HG03460 (cell line): ENCODE results near the gene NRXN3.

ENCODE experiments used
- ATAC-seq: cut with Tn5 transposase; IDR thresholded peaks from one replicate; pipeline ENCODE4 v1.9.1; 2021; ENCODE audit not compliant: unreplicated experiment

The NRXN3 gene

DNA sequence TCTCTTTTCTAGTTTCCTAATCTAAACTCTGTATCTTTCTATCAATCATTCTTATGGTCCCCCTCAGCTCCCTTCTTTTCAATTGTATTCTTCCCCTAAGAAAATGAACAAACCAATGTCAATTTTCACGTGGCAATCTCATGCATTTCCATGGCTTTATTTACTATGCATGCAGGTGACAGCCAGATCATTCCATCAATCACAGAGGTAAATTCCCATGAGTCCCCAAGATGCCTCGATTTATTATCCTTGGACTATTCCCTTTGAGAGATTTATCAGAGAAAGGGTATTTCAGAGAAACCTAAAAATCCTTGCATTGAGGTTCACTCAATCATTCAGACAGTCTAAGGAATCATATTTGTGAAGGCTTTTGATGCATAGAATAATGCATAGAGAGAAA, 1739.9 kb downstream of the NRXN3 start:
- no peak for ATAC-seq

GRCh38 chr14:79911744-79912143, 1741.6 kb downstream of the NRXN3 start:
- ATAC-seq = no peak

DNA sequence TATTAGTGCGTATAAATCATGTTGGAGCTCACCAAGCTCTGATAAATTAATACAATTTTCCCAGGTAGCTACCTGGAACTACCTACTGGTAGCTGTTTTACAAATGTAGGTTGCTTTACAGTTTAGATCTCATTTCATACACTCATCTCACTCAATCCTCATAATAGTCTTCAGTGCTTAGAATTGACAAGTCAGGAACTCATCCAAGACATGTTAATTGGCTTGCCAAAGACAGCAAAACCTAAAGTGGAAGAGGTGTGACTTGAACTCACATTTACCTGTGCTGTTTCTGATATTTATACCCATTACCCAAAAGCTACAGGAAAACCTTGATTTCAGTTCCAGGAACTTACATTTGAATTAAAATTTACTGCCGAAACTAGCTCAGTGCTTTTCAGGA, 1744.4 kb downstream of the NRXN3 start:
- no peak for ATAC-seq

DNA sequence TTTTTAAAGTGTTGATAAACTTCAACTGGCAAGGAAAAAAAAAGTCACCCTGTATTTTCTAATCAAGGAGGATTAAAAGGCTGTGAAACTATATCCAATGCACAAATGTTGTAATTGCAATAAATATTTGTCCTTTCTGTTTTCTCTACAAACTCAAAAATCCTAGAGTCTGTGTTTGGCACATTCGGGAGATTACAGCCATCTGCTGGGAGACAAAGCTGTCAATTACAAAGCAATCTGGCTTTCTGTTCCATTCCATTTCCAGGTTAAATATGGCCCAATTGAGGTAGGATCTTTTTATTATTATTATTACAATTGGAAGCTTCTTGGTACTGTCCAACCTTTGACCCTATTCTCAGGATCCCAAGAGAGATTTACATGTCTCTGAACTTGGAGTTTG, 1745.2 kb downstream of the NRXN3 start:
- ATAC-seq = no peak

- no peak for ATAC-seq
Measured at GRCh38 chr14:79916281-79916680, 1746.1 kb downstream of the NRXN3 start.

DNA sequence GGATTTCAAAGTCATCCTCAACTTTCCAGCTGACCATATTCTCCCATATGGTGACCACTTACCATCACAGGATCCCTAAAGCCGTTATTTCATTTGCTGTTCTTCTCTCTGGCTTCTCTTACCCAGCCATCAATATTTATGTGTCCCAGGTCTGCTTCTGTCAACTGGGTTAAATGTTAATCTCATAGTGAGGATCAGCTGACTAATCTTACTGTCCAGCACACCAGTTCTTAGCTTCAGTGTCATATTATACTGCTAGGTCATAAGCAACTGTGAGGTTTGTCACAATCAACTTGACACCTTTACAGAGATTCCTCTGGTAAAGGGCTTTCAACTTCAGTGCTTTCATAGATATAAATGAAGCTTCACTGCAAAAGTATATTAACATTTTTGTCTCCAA, 1746.7 kb downstream of the NRXN3 start:
- no peak for ATAC-seq
